A549 (cell line): ENCODE data around the gene SHANK2.

ENCODE experiments used
- ESRRA ChIP-seq: fragments of 150-350 bp; IDR thresholded peaks from 2 replicates; pipeline ENCODE4 v1.6.1; 2014; ENCODE audit warnings: mild to moderate bottlenecking, low read length, borderline replicate concordance
- NPAS2 ChIP-seq: fragments of 250-450 bp; sonication (Bioruptor Pico); IDR thresholded peaks from 2 replicates; pipeline ENCODE4 v1.8.0; 2022; ENCODE audit warnings: mild to moderate bottlenecking, moderate library complexity, borderline replicate concordance
- POLR2A ChIP-seq: IDR thresholded peaks from 2 replicates; pipeline ENCODE4 v1.6.1; 2012; ENCODE audit warnings: mild to moderate bottlenecking, low read length

DNA sequence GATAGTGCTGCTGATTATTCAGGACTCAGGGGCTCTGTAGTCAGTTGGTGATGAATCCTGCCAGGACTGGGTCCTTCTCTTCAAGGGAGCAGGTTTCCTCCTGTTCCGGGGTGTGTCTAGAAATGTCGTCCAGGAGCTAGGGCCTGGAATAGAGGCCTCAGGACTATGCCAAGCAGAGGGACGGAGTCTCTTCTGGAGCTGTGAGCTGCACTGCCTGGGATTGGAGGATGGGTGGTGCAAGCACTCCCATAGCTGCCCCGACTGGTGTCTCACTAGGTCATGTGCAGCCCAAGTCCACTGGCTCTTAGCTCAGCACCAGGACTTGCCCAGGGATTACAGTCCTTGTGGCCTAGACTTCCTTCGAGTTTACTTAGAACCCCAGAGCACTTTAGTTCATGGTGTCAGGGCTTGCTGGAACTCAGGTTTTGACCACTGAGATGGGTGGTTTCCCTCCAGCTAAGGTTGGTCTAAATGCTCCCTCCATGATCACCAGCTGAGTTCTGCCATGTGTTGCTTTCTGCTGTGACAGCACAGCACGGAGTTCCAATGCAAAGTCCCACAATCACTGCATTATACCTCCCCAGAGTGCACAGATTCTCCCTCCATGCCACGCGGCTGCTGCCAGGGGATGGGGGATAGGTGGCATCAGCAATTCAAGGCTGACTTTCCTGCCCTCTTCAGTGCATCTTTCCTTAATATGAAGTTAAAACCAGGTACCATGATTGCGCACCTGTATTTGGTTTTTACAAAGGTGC, 42.6 kb upstream of the SHANK2 start:
- TF ChIP-seq POLR2A (no peak), ESRRA (no peak), NPAS2 (CRISPR knock-in tag) (no peak)
